ENCODE measurements around the gene PFDN4.

Gene PFDN4

DNA sequence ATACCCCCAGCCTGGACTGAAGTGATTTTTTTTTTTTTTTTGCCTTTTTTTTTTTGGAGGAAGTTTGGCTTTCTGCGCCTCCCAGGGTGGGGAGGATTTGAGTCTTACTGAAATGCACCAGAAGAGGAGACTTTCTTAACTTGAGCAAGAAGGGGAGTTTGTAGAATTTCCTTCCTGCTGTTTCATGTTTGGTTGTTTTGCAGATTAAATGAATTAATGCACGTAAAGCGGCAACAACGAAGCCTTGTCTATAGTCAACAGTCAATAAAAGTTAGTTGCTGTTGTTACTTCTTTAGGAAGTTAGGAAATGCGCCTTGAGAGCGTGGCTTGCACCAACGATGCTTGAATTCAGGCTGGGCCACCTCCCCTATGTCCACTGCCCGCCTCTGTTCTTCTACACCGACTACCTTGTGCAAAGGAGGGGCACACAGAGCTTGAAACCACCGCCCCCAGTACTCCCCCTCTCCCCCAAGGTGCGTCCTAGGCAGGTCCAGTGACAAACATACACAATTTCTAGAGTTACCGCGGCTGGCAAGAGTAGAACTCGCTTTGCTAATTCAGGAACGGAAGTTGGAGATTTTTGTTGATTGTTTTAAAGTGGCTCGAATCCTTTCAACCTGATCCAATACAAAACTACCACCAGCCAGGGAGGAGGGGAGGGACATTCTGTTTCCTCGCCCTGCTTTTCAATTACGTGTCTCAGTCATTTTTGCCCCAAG lies 33.3 kb upstream of the PFDN4 start:
- no peak for DNase-seq

DNA sequence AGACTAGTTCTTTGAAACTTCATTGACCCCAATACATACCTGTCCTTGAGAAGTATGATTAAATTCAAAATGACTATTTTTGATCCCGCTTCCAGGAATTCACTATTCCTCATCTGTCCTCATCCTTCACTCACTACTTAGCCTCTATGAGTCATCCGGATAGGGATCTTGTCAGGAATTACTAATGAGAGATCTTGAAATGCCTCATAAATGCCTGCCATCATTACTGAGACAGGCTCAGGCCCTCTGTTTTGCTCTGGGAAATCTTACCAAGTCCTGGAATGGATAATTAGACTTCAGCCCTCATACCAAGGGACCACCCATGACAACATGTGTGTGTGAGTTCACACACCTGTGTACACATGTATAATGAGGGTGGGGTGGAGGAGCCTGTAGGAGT lies 31.3 kb upstream of the PFDN4 start:
- no peak for DNase-seq

DNA sequence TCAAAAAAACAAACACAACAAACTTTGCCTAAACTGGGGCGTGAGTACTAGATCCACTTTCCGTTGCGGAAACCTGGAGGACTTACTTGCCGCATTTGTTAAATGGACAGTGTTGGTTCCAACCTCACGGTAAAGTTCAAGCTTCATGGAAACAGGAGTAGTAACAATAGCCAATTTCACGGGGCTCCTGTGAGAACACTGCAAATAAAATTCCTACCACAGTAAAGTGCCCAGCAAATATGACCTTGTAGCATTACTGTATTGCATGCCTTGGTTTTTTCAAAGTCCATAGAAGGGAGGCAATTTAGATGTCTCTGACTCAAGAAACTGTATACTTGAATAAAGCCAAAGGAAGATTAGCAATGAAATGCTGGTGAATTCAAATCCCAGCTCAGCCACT lies 30.5 kb upstream of the PFDN4 start:
- no peak for DNase-seq

DNA sequence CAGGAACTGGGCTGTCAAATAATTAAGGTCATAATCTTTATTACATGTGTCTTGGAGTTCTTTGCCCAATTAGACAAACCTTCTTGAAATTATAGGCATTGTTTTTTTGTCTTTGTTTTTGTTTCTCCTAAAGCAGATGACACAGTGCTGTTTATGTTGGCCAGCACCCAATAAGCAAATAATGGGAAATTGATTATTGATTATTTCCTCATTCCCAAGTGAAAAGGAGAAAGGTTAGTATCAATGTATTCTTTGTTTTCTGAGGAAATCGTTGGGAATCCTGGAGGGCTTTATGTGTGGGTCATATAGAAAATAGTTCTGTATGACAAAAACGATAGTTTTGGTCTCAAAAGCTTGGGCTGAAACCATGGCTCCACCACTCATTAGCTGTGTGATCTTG lies 29.6 kb upstream of the PFDN4 start:
- DNase-seq = no peak

DNA sequence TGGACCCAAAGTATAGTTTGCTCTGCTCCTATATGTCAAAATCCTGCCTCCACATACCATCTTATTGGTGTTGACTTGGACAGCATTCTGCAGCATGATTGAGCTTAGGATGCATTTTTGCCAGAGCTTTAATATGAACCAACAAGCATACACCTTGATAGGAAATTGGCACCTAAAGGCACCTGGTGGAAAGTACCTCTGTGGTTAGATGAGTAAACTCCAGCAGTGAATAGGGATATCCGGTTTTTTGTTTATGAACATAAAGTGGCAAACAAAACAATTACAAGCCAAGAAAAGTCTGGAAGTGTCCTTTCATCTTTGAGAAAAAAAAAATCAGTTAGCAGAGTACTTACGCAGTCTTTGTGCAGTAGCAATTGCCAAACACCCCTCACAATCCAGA lies 27.9 kb upstream of the PFDN4 start:
- no peak for DNase-seq

DNA sequence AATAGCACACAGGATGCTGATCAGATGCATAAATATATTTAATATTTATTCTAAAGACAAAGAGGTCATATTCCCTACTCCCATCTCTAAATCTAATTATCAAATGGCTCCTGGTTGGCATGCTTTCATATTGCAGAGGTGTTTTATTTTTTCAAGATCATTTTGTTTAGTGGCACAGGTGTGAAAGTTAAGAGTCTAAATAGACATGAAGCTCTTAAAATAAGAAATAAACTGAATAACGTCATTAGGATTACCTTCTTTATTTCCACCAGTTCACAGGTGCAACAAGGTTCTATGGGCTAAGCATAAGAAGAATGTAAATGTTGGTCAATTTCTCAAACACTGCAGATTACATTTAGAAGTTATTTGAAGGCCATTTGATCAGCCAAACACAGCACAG lies 27.0 kb upstream of the PFDN4 start:
- no peak for DNase-seq

DNA sequence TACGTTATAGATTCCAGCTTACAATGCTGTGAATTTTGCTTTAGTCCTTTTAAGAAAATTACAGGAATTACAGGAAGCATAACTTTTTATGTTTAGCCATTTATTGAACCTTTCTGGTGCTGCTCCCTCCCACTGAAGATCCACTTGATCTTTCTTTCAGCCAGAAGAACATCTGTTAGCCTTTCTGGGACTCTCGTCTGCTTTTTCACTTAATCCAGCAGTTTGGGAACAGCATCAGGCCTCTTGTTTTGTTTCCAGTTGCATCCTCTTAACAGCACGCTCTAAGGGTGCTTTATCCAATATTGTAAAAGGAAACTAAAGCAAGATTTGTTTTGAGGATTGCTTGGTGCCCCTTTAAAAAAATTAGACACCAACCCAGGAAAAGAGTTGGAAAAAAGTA lies 23.8 kb upstream of the PFDN4 start:
- no peak for DNase-seq

DNA sequence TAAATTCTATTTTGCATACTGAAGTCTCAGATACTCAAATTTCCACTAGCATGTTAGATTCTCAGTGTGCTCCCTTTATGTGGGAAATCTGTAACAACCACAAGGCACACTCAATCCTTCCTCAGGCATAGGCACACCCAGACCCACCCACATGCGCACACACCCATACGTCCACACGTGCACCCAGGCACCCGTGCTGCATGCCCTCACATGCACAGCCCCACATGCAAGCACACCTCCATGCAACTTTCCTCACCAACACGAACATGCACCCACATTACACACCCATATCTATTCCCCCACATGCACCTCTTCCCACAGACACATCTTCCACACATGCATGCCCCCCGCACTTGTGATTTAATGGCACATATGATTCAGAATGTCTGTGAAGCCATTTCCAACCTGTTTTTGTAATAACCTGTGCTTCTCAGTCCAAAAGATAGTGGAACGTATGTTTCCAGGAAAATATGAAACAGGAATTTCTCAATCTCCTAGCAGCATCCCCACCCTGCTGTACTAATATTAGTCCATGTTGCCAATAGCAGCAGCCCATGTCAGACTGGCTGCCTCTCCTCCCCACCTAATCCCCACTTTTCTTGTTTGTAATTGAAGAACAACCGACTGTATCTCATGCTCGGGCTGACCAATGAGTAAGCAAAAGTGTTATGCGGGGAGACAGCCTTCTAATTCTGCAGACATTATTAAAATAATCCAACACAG lies 22.8 kb upstream of the PFDN4 start:
- no peak for DNase-seq

DNA sequence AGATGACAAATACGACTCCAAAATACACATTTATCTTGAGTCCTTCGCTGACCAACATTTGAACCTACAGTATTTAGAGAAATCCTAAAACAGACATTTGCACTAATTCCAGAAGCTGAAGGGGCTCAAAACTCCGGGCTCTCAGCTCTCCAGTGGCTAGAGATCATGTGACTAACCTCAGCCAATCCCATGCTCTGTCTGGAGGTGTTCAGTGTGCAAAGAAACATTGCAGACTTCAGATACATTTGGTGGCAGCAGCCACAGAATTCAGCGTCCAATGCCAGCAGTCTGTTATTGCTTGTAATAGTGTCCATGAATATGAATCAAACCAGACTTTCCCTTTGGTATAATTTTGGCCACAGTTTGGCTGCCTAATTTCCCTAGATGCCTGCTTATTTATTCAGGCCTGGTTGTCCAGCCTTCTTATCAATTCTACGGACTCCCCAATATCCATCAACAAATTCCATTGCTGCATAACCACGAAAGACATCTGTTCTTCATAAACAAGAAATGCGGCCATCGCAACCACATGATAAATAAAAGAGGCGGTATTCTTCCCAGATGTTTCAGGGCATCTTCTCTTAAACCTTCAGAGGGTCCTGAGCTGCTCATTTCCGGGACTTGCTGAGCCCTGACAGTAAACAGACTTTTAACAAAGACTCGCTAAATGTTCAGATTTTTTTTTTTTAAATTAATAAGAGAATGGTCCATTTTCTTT lies 19.6 kb upstream of the PFDN4 start:
- DNase-seq = no peak

DNA sequence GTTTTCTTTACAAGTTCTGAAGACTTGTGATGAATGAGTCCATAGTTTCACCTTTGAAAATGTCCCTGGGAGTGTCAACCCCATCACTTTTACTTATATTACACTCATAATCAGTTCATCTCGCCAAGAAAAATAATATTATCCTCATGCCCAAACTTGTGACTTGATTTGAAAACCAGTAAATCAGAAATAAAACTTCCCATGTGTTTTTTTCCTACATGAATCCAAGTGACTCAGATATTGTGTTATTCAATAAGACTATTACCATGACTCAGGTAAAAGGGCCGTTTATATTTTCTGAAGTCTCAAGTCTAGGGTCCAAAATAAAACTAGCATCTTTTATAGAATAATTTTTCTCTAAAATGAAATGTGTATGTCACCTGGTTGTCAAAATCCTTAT lies 18.3 kb upstream of the PFDN4 start:
- DNase-seq = no peak

DNA sequence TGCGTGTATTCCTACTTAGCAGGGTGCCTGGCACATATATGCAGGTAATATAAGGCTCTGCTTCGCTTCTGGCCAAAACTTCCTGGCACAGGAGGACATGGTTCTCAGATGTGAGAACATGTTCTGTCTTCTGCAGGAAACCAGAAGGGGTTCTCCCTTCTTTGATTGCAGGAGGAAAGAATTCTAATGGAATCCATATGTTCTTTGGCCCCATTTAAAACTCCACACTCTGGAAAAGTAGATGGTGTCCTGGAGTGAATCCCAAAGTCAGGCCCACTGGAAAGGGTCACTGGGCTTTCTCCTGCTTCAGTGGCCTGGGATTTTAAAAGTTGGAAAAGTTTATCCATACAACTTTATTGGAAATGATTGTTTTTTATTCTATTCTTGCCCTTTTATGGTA lies 17.7 kb upstream of the PFDN4 start:
- no peak for DNase-seq

DNA sequence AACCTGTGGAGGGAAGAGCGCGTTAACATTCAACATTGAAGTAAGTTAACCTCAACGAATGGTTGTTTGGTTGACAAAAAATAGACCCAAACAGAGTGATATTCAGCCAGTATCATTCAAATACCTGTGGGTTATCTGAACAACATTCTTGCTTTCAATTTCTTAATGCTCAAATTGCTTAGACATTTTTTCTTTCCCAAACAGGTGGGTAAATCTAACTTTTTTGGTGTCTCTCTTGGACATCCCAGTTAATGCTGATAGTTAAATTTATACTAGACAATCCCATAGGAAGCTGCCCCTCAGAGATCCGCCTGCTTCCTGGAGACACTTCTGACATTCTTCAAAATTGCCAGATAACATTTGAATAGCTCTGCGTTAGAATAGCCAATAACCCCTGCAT lies 14.1 kb upstream of the PFDN4 start:
- no peak for DNase-seq

DNA sequence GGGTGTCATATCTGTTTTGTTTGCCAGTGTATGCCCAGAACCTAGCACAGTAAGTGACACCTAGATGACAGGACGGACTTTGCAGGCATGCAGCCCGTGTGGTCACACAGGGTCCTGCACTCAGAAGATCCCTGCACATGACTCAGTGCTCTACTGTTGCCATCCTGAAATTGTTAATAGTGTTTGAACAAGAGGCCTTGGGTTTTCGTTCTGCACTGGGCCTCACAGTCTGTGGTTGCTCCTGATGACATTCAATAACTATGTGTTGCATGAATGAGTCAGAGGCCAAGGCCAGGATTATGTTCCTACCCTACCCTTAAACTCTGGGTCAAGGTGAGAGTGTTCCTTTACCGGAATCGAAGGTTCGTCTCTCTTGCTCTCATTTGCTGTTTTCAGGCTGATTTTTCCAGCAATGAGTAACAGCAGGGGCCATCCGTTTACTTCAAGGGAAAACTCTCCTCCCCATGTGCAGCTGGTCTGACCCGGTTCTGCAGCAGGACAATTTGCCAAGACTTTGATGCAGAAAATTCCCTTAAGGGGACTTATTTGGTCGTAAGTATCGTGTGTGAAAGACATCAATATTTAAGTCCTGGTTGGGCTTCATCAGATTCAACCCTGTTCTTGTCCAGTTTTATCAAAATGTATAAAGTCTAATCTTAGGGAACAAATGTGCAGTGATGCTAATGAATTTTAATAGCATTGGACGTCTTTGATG lies 13.0 kb upstream of the PFDN4 start:
- no peak for DNase-seq

DNA sequence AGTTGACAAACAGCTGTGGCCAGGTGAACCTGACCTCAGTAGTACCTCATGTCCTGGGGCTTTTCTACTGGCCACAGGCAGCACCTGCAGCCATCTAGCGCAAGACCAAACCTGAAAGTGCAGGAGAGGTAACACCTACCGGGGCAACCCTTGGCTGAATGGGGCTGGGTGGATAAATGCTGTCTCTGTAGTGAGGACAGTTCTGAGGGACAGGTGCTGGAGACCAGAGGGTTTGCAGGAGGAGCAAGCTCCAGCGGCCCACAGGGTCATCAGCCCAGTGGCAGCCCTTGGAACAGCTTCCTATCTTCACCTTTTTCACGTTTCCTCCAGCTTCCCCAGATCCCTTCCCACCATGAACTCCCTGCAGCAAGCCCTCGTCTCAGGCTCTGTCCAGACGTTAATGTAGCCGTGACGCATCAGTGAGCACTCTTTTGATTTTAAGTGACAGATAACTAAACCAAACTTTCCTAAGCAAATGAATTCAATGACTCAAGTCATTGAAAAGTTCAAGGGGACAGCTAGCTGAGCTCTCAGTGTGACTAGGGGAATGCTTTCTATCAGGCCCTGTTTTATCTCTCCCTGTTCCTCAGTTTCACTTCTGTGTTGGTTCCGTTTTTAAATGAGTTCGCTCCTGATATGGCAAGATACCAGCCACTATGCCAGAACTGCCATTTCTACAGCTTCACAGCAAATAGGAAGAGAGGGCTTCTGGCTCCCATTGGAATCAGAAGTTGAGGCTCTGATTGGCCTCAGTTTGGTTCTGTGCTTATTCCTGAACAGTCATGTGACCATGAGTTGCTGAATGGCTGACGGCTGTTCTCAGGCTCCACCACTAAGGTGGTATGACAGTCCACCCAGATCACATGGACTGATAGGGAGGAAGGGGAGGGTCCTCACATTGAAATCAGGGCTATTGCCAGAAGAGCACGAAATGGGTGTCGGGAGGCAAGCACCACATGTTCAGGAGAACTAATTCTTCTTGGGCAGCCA lies 12.1 kb upstream of the PFDN4 start:
- DNase-seq = no peak

DNA sequence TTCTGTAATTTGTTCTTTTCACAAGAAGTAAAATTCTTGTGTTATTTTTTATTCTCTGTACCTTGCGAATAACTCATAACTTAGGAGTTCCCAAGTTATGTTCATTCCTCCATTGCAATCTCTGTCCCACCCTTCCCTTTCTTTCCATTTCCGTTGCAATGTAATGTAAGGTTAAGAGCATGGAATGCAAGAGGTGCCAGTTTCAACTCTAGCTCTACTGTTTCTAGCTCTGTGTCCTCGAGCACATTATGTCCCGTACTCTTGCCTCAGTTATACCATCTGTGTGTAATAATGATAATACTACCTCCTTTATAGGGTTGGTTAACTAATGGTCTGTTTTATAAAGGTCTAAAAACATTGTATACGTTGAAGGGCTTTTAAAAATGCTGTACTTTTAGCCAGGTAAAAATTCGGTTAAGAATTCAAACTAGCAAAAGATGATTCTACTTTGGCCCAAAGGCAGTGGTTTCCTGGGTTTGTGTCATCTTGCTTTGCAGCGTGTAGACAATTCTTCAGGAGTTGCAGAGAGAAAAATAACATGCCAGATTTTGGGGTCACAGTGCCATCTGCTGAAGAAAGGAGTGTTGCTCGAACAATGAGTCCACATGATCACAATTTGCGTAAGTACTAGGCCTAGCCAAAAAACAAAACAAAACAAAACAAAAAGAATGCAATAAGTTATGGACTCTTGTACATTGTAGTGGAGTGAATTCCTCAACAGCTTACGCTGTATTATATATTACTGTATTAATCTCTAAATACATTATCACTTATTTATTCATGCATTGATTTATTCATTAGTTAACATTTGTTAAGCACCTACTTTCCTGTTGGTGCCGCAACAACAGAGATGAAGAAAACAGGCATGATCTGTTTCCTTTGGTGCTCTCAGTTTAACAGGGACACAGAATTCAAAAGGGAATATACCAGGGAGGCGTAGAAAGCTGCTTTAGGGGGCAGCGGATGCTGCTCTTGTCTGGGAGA lies 10.0 kb upstream of the PFDN4 start:
- no peak for DNase-seq

DNA sequence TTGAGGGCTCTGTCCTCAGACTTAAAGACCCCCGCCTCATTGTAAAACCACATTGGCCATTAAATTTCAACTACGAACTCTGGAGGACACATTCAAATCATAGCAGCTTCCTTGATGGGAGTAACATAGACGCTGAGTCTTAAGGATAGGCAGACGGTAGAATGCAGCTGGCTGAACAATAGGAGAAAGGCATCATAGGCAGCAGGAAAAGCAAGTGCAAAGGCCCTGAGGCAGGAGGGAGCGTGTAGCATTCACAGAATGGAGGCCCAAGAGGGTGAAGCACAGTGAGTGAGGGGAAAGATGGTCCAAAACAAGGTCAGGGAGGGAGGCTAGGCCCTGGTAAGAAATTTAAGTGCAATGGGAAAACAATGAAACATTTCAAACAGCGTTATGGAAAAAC lies 8.6 kb upstream of the PFDN4 start:
- DNase-seq = no peak

DNA sequence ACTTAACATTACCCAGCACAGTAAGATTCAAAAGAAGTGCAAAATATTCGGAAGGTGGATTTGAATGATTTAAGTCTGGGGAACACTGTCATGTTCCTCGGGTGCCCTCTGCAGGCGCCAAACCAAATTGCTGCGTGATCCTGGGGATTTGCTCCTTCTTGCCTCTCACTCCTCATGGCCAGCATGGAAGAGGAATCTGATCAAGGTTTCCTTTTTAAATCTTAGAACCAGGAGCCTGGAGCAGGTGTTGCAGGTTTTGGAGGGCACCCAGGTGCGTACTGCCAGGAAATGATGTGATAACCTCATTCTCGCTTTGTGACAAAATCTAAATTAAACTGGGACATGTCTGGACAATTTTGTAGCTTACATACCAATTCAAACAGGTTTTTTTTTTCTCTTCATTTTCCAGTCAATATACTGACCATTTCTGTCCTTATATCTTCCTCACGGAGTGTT lies 8.1 kb upstream of the PFDN4 start:
- no peak for DNase-seq

DNA sequence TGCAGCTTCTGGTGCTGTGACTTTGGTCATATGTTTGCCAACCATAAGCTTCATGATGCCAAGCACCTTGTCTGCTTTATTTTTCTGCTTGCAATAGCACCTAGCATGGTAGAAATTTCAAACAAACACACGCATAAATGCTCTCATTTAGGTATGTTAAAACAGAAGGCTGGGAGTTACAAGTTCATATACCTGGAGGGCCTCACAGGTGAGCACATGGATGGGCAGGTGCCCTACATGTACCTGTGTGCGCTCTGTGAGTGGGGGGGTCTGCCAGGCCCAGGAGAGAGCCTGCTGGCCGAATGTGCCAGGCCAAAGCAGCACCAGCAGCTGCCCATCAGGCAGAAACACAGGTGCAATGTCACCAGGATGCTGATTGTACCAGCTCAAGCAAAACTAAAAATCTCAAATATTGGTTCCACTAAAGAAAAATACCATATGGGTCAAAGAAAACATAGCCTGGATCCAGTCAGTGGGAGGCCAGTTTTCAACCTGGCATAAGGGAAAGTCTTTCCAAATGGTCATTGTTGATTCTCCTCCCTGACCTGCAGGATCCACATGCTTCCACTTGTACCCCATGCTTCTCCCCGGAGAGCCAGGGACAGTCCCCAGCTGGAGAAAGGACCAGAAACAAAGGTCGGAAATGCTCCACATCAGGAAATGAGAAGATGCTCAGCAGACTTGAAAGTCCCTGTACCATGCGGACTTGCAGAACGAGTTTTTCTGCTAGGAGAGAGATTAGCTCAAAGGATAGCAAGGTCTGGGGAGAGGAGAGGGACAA lies 7.2 kb upstream of the PFDN4 start:
- DNase-seq = no peak

DNA sequence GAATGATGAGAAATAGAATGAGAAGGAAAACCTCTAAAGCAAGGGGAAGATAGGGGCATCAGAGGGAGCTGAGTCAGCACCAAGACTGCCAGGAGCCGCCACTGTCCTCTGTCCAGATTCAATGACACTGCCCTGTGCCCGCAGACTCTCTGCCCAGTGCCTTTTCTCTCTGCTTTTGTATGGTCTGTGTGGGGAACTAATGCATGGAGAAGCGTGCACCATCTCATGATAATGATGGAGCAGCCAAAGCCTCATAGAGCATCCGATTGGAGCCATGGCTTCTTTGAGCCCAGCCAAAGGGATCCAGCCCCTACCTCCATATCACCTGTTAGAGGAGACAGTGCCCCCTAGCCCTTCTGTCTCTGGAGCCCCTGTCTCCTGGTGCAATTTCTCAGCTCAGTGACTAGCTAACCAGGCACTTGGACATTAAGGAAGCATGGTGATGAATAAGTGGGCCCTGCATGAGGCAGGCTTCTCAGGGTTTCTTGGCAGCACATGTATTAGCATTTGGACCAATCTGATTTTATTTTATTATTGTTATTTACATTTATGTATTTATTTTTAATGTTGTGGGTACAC lies 6.5 kb upstream of the PFDN4 start:
- no peak for DNase-seq

DNA sequence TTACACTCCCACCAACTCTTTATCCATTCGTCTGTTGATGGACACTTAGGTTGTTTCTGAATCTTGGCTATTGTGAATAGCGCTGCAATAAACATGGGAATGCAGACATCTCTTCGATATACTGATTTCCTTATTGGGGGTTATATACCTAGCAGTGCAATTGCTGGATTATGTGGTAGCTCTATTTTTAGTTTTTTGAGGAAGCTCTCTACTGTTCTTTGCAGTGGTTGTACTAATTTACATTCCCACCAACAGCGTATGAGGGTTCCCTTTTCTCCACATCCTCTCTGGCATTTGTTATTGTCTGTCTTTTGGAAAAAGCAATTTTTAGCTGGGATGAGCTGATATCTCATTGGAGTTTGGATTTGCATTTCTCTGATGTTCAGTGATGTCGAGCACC lies 4.6 kb upstream of the PFDN4 start:
- no peak for DNase-seq
